Left forelimb (tissue), 1 donor: ENCODE data around the gene NECTIN1.

Source experiments
- DNase-seq: peaks from one replicate; pipeline ENCODE4 v3.0.0-alpha.2; 2018; ENCODE audit warnings: low spot score

NECTIN1 gene

GRCh38 chr11:119712459-119713358 is 16.3 kb downstream of the NECTIN1 start:
- no peak for DNase-seq

GRCh38 chr11:119712006-119712405 is 17.0 kb downstream of the NECTIN1 start:
- DNase-seq = no peak

GRCh38 chr11:119711476-119711875 is 17.5 kb downstream of the NECTIN1 start:
- no peak for DNase-seq

- no peak for DNase-seq
These were observed 18.6 kb downstream of the NECTIN1 start for GRCh38 chr11:119710417-119710816.

- peak; percentile 79 for DNase-seq
These were observed 19.2 kb downstream of the NECTIN1 start for GRCh38 chr11:119709638-119710346.

GRCh38 chr11:119709171-119709570 is 19.8 kb downstream of the NECTIN1 start:
- DNase-seq = no peak

GRCh38 chr11:119708384-119708783 is 20.6 kb downstream of the NECTIN1 start:
- DNase-seq = no peak

GRCh38 chr11:119706887-119707286 is 22.1 kb downstream of the NECTIN1 start:
- DNase-seq = no peak

- no peak for DNase-seq
These were observed 23.0 kb downstream of the NECTIN1 start for GRCh38 chr11:119706029-119706428.

GRCh38 chr11:119705362-119705761 is 23.6 kb downstream of the NECTIN1 start:
- no peak for DNase-seq

GRCh38 chr11:119704849-119705248 is 24.2 kb downstream of the NECTIN1 start:
- no peak for DNase-seq

GRCh38 chr11:119701591-119702549 is 27.1 kb downstream of the NECTIN1 start:
- DNase-seq = no peak

- DNase-seq = no peak
These were observed 28.3 kb downstream of the NECTIN1 start for GRCh38 chr11:119700536-119701346.

GRCh38 chr11:119700030-119700429 is 29.0 kb downstream of the NECTIN1 start:
- no peak for DNase-seq

GRCh38 chr11:119699227-119699626 is 29.8 kb downstream of the NECTIN1 start:
- DNase-seq = no peak

- no peak for DNase-seq
These were observed 31.1 kb downstream of the NECTIN1 start for GRCh38 chr11:119697882-119698281.

- DNase-seq = no peak
These were observed 31.6 kb downstream of the NECTIN1 start for GRCh38 chr11:119697445-119697844.

GRCh38 chr11:119696378-119697222 is 32.4 kb downstream of the NECTIN1 start:
- no peak for DNase-seq

- DNase-seq = no peak
These were observed 34.7 kb downstream of the NECTIN1 start for GRCh38 chr11:119694334-119694733.

GRCh38 chr11:119693253-119693815 is 35.7 kb downstream of the NECTIN1 start:
- DNase-seq = no peak
